LHCN-M2 (cell line): ENCODE results near the gene USP3. TPM values are rescaled to one million over a fixed set of nuclear protein-coding genes. Genes with fewer than 3 reads are reported as not detected.

ENCODE experiments used
- DNase-seq: peaks from one replicate; pipeline ENCODE4 v3.0.0-alpha.2; 2012; ENCODE audit warnings: low read depth
- total RNA-seq: library from RNA; depleted of rRNA; stranded (reverse); fragments of >200 nt; gene quantifications from 2 replicates; pipeline ENCODE4 v1.2.3, GENCODE V29; 2014

Gene USP3
- total RNA-seq, 1 experiment from 2014 or later: 24.3 TPM

DNA sequence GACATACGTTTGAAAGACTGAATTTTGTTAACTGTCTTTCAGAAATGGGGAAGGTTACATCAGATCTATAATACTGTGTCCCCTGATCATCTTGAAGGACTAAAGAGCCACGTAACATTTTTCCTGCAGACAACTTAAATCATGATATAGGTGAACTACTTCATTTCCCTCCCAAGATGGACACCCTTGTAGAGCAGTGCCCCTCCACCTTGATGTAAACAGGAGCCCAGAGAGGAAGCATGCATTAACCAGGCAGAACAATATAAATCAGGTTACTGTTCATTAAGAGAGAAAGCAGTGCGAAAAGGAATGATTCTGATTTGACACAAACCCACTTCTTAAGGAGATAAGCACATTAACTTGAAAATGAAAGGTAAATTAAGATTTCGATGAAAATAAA, 36.1 kb downstream of the USP3 start:
- DNase-seq: no peak

DNA sequence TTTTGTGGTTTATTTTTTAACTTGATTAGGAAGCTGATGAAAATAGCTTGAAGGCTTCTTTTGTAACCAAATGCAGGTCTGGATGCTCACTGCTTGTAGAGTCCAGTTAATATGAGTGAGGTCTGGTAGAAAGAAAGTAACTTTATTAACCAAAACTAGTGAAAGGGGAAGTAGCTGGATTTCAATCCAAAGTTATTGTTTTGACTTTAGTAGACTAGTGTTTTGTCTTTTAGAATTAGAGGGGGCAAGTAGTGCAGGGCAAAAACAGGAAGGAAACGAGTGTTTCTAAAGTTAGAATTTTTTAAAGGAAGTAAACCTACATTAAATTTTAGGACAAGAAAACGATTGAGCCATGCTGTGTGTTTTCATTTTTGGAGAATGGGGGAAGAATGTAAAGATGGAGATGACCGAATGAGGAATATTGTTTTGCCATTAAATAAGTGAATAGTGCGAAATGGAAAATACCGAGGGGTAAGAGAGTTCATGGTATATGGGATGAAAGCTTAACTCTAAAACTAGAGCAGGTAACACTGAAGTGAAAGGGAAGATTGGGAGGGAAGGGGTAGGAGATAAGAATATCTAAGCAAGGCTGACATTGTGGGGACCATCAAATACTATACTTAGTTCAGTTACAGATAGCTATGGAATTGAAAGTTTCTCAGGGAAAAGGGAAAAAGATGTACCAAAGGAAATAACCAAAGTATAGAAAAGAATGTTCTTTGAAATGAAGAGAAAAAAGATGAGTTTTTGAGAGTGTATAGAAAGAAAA, 40.0 kb downstream of the USP3 start:
- DNase-seq: no peak

- no peak for DNase-seq
These were observed 41.1 kb downstream of the USP3 start for GRCh38 chr15:63545520-63545919.

DNA sequence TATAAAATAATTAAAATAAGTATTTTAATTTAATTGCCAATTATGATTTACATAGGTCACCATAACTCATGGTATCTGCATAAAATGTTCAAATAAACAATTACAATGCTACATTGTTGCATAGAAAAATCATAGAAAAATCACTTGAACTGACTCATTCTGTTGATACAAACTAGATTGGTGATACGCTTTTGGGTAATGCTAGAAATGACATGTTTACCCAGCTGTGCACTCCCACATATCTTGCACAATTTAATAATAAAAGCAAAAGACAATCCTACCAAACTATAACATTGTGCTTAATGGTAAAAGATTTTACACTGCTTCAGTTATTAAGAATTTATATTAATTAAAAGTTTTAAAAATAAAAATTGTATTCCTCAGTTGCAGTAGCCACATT, 47.0 kb downstream of the USP3 start:
- DNase-seq: peak; percentile 81

DNA sequence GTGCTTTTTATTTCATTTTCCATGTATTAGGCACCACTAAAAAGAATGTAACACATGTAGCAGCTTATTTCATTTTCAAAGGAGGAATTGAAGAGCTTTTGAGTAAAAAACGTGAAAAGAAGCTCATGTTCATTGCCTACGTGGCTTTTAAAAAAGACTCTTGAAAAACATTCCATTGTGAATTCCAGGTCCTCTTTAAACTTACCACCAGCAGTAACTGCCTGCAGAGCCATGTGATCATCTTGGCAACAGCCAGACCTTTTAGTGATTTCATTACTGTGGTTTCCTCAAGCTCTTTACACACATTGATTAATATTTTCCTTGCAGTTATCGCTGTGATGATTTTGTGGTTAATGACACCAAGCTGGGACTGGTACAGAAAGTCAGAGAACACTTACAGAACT, 49.0 kb downstream of the USP3 start:
- peak; percentile 91 for DNase-seq

DNA sequence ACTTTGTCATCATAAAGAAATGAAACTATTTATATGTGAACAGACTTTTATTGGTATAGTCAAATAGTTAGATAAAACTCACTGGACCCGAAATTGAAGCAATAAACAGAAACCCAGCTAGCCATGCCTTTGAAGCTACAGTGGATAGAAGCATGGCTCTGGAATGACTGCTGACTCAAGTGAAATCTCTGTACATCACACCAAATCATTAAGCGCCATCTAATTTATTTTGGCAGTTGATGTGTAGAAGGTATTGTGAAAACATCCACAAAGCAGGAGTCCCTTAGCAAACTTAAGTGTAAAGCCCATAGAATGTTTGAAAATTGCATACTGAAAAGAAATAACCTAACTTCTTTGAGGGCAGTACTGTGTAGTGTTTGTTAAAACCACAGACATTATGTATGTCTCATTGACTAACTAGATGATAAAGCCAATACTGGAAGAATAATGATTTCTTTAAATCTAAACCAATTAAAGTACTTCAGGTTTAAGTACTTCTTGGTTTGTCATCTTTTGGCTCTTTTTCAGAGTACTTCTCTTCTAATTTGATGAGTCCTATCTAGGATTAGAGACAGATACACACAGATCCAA, 50.0 kb downstream of the USP3 start:
- no peak for DNase-seq

DNA sequence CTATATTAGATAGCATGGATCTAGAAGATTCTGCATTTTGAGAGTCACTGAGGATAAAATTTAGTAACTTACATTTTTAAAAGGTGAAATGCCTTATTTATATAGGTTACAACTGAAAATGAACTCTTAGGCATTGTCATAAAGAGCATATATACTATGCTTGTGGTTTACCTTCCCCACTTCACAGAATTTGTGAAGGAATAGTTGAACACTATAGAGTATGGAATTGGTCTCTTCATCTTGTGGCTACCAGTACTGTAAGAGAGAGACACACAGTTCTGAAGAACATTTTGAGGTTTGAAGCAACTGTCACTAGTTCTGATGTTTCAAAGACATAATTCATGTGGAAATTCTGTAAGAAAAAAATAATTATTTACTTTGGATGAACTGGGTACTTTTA, 51.1 kb downstream of the USP3 start:
- no peak for DNase-seq

- no peak for DNase-seq
These were observed 51.9 kb downstream of the USP3 start for GRCh38 chr15:63556246-63556645.

GRCh38 chr15:63556736-63557135, 52.3 kb downstream of the USP3 start:
- no peak for DNase-seq

- DNase-seq: no peak
These were observed 55.4 kb downstream of the USP3 start for GRCh38 chr15:63559753-63560152.

DNA sequence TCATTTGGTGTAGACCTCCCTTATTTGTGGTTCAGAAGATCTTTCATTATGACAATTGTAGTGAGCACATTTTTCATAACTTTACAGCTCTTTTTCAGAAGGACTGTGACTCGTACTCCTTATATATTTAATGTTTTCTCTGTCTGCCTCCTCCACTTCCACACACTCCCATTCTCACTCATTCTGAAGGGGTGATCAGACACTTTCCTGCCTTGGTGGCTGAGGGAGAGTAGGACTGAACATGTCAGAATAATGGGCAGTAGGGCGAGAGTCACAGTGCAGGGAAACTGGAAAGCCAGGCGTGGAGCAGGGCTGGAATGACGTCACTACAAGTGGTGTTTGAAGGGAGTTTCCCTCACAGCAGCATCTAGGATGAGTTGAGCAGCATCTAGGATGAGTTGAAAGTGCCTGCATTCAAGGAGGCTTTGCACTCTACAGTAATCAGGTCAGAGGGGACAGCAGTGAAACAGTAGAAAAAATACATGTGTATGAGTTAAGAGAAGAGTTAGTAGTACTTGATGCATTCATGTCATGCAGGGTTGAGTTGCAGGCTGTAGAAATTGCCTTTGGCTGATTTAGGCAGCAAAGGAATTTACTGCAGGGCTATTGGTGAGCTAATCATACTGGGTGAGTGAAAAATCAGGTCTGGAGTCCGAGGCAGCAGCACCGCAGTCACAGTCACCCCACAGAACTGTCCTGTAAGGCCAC, 56.5 kb downstream of the USP3 start:
- DNase-seq: no peak

GRCh38 chr15:63564093-63564492, 59.7 kb downstream of the USP3 start:
- no peak for DNase-seq

- DNase-seq: no peak
These were observed 61.3 kb downstream of the USP3 start for GRCh38 chr15:63565536-63566186.

DNA sequence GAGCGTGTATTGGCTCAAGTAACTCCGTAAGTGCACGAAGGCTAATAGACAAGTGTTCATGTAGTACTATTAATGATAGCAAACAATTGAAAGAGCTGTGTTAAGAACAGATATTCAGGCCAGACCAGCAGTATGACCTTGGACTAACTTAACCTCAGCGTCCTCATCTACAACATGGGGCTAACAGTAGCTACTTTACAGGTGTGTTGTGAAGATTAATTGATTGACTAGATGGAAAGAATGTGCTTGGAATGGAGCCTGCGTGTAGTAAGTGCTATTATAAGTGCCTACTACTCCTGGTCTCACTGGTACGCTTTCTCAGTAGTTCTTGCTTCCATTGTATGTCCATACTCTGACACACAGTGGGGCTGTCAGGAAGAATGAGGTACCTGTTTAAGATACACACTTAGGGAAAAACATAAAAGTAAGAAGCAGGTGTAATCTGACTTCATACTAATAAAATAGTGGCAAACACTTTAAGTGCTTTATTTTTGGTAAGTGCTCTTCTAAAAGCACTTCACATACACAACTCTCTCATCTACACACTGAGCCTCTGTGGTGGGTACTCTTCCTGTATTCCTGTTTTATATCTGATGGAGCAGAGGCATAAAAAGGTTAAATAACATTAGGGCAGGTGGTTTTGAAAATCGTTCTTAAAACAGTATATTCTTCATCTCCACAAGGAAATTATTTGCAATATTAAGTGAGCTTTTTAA, 68.5 kb downstream of the USP3 start:
- no peak for DNase-seq

DNA sequence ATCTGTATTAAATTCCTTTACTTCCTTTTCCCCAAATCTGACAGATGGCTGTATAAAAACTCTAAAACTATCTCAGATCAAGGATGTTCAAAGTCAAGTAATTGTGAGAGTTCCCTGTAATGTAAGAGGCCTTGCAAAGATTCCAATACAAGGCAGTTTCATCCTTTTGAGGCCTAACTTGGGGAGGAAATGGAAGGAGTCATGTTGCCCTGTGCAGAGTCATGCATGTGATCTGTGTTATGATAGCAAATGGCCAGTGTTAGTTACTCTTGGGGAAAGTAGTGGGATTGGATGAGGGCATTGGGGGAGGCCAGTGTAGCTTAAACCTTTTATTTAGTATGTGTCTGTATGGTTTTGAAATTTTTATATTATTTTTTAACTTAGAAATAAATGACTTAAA, 69.1 kb downstream of the USP3 start:
- no peak for DNase-seq

DNA sequence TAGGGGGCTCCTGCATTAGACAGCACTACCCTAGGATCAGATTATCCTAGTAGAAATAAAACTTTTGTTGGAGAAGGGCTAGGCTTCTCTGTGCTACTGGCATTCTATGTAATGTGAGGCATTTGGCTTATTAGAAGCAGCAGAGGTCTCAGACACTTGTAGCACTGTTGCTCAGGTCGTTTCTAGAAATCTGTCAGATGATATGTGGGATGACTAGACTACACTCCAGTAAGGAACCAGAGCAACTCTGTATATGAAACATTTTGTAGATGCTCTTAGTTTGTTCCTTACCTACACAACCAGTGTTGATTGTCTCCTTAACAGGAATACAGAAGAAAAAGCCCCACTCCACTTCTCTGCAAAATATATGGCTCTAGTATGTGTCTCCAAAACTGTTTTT, 70.9 kb downstream of the USP3 start:
- DNase-seq: no peak

DNA sequence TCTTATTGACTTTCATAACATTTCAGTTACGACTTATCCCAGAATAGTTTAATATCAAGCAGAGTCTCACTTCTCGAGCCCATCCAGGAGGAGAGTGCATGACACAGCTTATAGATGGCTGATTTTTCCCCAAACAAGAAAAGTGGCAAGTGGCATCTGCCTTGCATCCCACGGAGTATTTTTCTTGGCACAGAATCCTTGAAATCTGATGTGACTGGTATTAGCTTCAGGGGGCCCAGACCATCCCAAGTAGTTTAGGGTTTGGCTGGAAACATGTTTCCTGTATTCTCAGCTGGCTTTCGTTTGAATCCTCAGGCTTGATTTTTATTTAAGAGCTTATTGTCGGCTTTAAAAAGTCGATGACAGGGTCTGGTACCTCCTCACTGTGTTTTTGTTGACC, 72.0 kb downstream of the USP3 start:
- DNase-seq: no peak

DNA sequence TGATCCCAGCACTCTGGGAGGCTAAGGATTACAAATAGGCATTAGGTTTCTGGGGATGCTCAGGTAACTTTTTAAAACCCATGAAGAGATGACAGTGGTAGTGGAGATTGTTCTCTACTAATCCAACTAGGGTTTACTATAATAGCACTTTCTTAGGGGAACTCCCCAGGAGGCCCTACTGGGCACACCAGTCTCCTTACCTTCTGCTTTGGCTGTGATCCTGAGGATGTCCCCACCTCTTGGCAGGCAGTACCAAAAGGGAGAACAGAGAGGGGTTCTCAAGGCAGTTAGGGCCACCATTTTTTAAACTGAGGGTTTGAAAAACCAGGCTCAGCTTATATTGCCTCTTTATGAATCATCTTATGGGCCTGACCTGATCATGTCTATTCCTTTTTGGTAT, 77.8 kb downstream of the USP3 start:
- no peak for DNase-seq

DNA sequence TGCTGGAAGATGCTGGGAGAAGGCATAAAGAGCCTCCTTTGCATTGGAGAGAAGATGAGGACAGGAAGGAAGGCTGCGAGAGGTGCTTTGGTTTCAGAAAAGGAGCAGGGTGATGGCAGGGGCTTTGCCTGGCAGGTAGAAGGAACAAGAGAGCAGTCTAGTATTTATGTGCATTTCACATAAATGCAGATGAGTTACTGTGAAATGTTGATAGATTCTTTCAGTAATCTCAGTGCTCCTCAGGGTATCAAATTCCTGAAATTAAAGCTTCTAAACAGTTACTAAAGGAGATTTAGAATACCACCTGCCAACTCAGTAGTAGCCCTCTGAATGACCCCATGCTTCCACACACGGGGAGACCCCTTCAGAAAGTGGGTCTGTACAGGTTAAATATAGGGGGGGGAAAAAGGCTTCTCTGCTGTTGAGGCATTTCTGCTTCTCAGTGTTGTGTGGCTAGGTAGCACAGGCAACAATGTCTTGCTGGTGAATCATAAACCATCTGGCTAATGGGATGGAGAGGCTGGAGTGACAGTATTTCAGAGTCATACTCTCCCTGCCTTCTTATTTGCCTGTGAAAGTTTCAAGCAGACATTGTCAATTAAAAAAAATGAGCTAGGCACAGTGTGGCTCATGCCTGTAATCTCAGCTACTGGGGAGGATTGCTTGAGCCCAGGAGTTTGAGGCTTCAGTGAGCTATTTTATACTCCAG, 78.5 kb downstream of the USP3 start:
- peak; percentile 80 for DNase-seq

GRCh38 chr15:63586790-63587189, 82.4 kb downstream of the USP3 start:
- DNase-seq: no peak

- peak; percentile 47 for DNase-seq
These were observed 83.1 kb downstream of the USP3 start for GRCh38 chr15:63587527-63587926.
